ENCODE measurements around the gene EMILIN2.
"Not testable (repeated sequence)": the region's sequence is repeated elsewhere in the genome, so short reads cannot be mapped to it uniquely, and the experiment has no call there.

The EMILIN2 gene

GRCh38 chr18:2846636-2847316 is at the start of gene EMILIN2:
Gene EMILIN2 (plus strand): TSS chr18:2847006. CDS start chr18:2847189, 183 bp downstream.
- peak in 1 of 2 experiments; percentile 43 for DNase-seq (ENCODE audit: low read depth in 2 of 2)

DNA sequence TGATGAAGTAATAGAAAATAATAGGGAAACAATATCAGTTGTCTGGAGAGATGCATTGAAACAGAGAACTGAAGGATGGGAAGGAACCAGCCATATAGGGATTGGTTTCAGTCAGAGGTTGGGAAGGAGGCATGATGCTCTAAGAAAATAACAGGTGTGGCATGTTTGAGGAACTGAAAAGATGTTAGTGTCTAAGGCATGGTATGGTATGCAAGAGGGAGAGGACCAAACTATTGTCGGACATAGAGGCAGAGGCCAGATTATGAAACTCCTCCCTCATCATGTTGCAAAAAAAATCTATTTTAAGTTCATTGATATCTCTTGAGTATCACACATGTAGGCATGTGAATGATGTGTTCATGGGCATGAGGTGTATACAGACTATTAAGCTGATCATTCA is 48.9 kb upstream of the EMILIN2 start:
- no peak for DNase-seq (ENCODE audit: low read depth in 2 of 2)

- no peak for DNase-seq (ENCODE audit: low read depth in 2 of 2)
Observed at GRCh38 chr18:2799369-2799768, 47.4 kb upstream of the EMILIN2 start.

- DNase-seq (ENCODE audit: low read depth in 2 of 2), result peak; percentile 0 to 6
Observed at GRCh38 chr18:2805970-2806943, 40.5 kb upstream of the EMILIN2 start.

- not testable (repeated sequence) for DNase-seq (ENCODE audit: low read depth in 2 of 2)
Observed at GRCh38 chr18:2808640-2809039, 38.2 kb upstream of the EMILIN2 start.

DNA sequence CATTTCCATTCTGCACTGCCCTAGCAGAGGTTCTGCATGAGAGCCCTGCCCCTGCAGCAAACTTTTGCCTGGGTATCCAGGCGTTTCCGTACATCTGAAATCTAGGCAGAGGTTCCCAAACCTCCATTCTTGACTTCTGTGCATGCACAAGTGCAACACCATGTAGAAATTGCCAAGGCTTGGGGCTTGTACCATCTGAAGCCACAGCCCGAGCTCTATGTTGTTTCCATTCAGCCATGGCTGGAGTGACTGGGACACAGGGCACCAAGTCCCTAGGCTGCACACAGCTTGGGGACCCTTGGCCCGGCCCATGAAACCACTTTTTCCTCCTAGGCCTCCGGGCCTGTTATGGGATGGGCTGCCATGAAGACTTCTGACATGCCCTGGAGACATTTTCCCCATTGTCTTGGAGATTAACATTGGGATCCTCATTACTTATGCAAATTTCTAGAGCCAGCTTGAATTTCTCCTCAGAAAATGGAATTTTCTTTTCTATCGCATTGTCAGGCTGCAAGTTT is 37.1 kb upstream of the EMILIN2 start:
- DNase-seq (ENCODE audit: low read depth in 2 of 2), result not testable (repeated sequence)

GRCh38 chr18:2811416-2811815 is 35.4 kb upstream of the EMILIN2 start:
- no peak for DNase-seq (ENCODE audit: low read depth in 2 of 2)

DNA sequence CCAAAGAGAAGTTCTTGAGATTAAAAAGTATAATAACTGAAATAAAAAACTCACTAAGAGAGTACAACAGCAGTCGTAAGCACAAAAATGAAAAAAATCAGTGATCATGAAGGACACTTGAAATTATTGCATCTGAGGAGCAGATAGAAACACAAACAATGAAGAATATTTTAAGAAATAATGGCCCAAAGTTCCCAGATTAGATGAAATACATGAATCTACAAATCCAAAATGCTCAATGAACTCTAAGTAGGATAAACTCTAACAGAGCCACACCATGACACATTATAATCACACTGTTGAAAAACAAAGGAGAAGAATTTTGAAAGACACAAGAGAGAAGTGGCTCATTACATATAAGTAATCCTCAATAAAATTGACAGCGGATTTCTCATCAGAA is 31.9 kb upstream of the EMILIN2 start:
- no peak for DNase-seq (ENCODE audit: low read depth in 2 of 2)

DNA sequence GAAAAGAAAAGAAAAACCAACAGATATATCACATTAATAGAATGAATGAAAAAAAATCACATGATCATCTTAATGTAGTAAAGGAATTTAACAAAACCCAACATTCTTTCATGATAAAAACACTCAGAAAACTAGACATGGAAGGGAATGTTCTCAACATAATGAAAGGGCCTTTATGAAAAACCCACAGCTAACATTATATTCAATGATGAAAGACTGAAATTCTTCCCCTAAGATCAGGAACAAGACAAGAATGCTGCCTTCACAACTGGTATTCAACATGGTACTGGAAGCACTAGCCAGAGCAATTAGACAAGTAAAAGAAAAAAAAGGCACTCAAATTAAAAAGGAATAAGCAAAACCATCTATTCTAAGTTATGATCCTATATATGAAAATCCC is 28.5 kb upstream of the EMILIN2 start:
- no peak for DNase-seq (ENCODE audit: low read depth in 2 of 2)

- no peak for DNase-seq (ENCODE audit: low read depth in 2 of 2)
Observed at GRCh38 chr18:2821695-2822094, 25.1 kb upstream of the EMILIN2 start.

- no peak for DNase-seq (ENCODE audit: low read depth in 2 of 2)
Observed at GRCh38 chr18:2822213-2822921, 24.4 kb upstream of the EMILIN2 start.

DNA sequence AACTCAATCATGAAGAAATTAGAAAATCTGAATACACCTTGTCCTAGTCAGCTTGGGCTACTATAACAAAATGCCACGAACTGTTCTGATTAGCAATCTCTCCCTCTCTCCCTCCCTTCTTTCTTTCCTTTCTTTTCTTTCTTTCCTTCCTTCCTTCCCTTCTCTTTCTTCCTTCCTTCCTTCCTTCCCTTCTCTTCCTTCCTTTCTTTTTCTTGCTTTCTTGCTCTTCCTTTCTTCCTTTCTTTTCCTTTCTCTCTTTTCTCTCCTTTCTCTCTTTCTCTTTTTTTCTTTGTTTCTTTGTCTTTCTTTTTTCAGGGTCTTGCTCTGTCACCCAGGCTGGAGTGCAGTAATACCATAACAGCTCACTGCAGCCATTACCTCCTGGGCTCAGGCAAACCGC is 23.6 kb upstream of the EMILIN2 start:
- DNase-seq (ENCODE audit: low read depth in 2 of 2), result no peak

- DNase-seq (ENCODE audit: low read depth in 2 of 2), result no peak
Observed at GRCh38 chr18:2823966-2824365, 22.8 kb upstream of the EMILIN2 start.

DNA sequence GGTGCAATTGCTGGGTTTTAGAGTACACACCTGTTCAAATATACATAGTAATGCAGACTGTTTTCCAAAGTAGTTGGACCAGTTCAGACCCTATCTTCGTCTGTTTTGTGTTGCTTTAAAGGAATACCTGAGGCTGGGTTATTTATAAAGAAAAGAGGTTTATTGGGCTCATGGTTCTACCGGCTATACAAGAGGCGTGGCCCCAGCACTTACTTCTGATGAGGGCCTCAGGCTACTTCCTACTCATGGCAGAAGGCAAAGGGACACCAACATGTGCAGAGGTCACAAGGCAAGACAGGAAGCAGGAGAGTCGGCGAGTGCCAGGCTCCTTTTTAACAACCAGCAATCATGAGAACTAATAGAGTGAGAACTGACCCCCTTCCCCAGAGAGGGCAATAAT is 21.9 kb upstream of the EMILIN2 start:
- no peak for DNase-seq (ENCODE audit: low read depth in 2 of 2)

DNA sequence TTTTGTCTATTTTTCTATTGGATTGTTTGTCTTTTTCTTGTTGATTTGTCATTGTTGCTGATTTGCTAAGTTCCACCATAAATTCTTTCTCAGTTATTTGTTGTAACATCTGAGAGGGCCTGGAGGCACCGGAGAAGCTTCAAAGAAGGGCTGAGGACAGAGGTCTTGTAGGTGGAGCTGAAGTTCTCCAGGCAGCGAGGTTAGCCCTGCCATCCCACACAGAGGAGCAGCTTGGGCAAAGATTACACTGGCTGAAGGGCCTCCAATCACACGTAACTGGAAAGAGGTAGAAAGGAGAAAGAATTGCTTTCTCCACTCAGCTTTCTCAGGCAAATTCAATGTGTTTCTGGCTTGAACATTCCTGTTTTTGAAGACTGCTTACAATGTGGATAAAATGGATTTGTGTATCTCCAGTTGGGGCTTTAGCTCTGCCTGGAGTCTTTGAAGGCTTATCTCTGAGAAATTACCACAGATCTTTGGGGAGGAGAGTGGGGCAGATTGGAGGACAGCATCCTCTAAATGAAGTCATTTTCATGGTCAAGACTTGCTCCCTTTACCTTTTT is 21.1 kb upstream of the EMILIN2 start:
- DNase-seq (ENCODE audit: low read depth in 2 of 2), result no peak

DNA sequence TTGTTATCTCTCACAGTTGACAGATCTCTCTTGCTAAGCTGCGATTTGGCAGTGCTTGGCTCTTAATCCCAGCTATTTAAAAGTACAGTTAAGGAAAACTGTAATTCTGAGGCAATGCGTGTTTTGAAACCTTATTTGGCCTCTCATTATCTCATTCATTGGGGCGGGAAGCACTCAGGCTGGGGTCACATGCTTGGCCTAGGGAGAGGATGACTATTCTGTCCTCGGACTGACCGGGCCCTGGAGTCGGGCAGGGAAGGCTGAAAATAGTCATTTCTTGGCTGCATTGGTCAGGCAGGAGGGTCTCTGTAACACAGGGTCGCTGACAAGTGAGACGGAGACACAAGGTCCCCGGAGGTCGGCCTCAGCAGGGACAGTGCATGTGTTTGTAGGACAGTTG is 20.2 kb upstream of the EMILIN2 start:
- no peak for DNase-seq (ENCODE audit: low read depth in 2 of 2)

GRCh38 chr18:2827061-2827460 is 19.7 kb upstream of the EMILIN2 start:
- DNase-seq (ENCODE audit: low read depth in 2 of 2), result no peak

- not testable (repeated sequence) for DNase-seq (ENCODE audit: low read depth in 2 of 2)
Observed at GRCh38 chr18:2836118-2836517, 10.7 kb upstream of the EMILIN2 start.

GRCh38 chr18:2837290-2837689 is 9.5 kb upstream of the EMILIN2 start:
- not testable (repeated sequence) for DNase-seq (ENCODE audit: low read depth in 2 of 2)

DNA sequence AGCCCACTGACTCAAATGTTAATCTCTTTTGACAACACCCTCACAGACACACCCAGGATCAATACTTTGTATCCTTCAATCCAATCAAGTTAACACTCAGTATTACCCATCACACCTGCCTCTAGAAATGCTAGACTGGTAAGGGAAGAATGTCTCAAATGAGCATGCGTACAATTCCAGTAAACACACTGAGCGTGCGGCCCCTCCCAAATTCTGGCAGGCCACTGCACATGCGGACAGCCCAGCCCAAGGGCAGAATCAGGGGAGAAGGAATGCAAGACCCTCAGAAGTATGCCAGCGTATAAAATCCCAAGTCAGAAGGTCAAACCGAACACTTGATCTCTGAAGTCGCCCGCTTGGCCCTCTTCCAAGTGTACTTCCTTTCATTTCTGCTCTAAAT is 7.6 kb upstream of the EMILIN2 start:
- DNase-seq (ENCODE audit: low read depth in 2 of 2), result no peak

- peak in 1 of 2 experiments; percentile 46 for DNase-seq (ENCODE audit: low read depth in 2 of 2)
Observed at GRCh38 chr18:2840521-2840920, 6.3 kb upstream of the EMILIN2 start.

DNA sequence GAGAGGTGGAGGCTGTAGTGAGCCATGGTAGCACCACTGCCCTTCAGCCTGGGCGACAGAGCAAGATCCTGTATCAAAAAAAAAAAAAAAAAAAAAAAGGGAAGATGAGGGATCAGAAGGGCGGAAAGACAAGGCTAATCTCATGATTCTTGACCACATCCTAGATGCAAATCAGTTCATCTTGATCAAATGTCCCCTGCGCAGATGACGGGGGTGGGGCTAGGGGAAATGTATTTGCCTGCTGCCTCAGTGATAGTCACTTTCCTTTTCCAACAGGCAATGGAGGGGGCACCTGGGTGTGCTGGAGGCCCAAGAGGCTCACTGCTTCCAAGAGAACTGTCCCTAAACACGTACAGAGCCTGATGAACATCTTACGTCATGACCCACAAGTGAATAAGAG is 3.7 kb upstream of the EMILIN2 start:
- no peak for DNase-seq (ENCODE audit: low read depth in 2 of 2)

Measured in fibroblast of skin of left biceps (primary cell).